Renal pelvis (tissue), 12 donors: Measurements from ENCODE around the gene MRPS34. TPM values are rescaled to one million over a fixed set of nuclear protein-coding genes. Genes with fewer than 3 reads are reported as not detected.

Experiments used
- DNase-seq: peaks from one replicate; pipeline ENCODE4 v3.0.0-alpha.2; 2013
- long read RNA-seq, 16 experiments: transcript quantifications; one replicate each; lab custom pipeline, GENCODE V29; 2026
- polyA plus RNA-seq, 3 donors: library from polyadenylated mRNA; unstranded; fragments of 120-200 nt; gene quantifications; one replicate each; pipeline ENCODE4 v1.2.1, GENCODE V29; 2013; ENCODE audit not compliant: insufficient read length in 3 of 3

Gene MRPS34
- 10 to 100 TPM; 71.9 to 98.1 (median 83.5) TPM for polyA plus RNA-seq
- long read RNA-seq, donor 1, transcript MRPS34-202 (3 exons, 1,024 nt) = major isoform, 63 of 66 reads
- long read RNA-seq, donor 1, partial matches to known transcripts = 0 of 66 reads
- long read RNA-seq, donor 1, other reads (novel, unspliced or antisense) = 0 of 66 reads
- long read RNA-seq, donor 2, transcript MRPS34-202 (3 exons, 1,024 nt) = major isoform, 63 of 80 reads
- long read RNA-seq, donor 2, partial matches to known transcripts = 0 of 80 reads
- long read RNA-seq, donor 2, other reads (novel, unspliced or antisense) = 12 of 80 reads
- long read RNA-seq, donor 3, transcript MRPS34-201 (3 exons, 1,040 nt) = minor isoform, 5 of 111 reads
- long read RNA-seq, donor 3, transcript MRPS34-202 (3 exons, 1,024 nt) = major isoform, 75 of 111 reads
- long read RNA-seq, donor 3, partial matches to known transcripts = 27 of 111 reads
- long read RNA-seq, donor 3, other reads (novel, unspliced or antisense) = 0 of 111 reads
- long read RNA-seq, donor 4, transcript MRPS34-201 (3 exons, 1,040 nt) = minor isoform, 5 of 89 reads
- long read RNA-seq, donor 4, transcript MRPS34-202 (3 exons, 1,024 nt) = major isoform, 80 of 89 reads
- long read RNA-seq, donor 4, partial matches to known transcripts = 0 of 89 reads
- long read RNA-seq, donor 4, other reads (novel, unspliced or antisense) = 0 of 89 reads
- long read RNA-seq, donor 5, transcript MRPS34-202 (3 exons, 1,024 nt) = major isoform, 29 of 42 reads
- long read RNA-seq, donor 5, partial matches to known transcripts = 0 of 42 reads
- long read RNA-seq, donor 5, other reads (novel, unspliced or antisense) = 8 of 42 reads
- long read RNA-seq, donor 6, transcript MRPS34-202 (3 exons, 1,024 nt) = major isoform, 58 of 79 reads
- long read RNA-seq, donor 6, partial matches to known transcripts = 19 of 79 reads
- long read RNA-seq, donor 6, other reads (novel, unspliced or antisense) = 0 of 79 reads
- long read RNA-seq, donor 7, transcript MRPS34-201 (3 exons, 1,040 nt) = minor isoform, 6 of 95 reads
- long read RNA-seq, donor 7, transcript MRPS34-202 (3 exons, 1,024 nt) = major isoform, 80 of 95 reads
- long read RNA-seq, donor 7, transcript MRPS34-203 (2 exons, 713 nt) = minor isoform, 9 of 95 reads
- long read RNA-seq, donor 7, partial matches to known transcripts = 0 of 95 reads
- long read RNA-seq, donor 7, other reads (novel, unspliced or antisense) = 0 of 95 reads
- long read RNA-seq, donor 8, transcript MRPS34-202 (3 exons, 1,024 nt) = major isoform, 23 of 27 reads
- long read RNA-seq, donor 8, partial matches to known transcripts = 0 of 27 reads
- long read RNA-seq, donor 8, other reads (novel, unspliced or antisense) = 0 of 27 reads
- long read RNA-seq, donor 9, transcript MRPS34-201 (3 exons, 1,040 nt) = minor isoform, 6 of 93 reads
- long read RNA-seq, donor 9, transcript MRPS34-202 (3 exons, 1,024 nt) = major isoform, 86 of 93 reads
- long read RNA-seq, donor 9, partial matches to known transcripts = 0 of 93 reads
- long read RNA-seq, donor 9, other reads (novel, unspliced or antisense) = 0 of 93 reads
- long read RNA-seq, donor 10, transcript MRPS34-202 (3 exons, 1,024 nt) = major isoform, 53 of 62 reads
- long read RNA-seq, donor 10, partial matches to known transcripts = 0 of 62 reads
- long read RNA-seq, donor 10, other reads (novel, unspliced or antisense) = 6 of 62 reads
- long read RNA-seq, donor 11, transcript MRPS34-202 (3 exons, 1,024 nt) = major isoform, 35 of 40 reads
- long read RNA-seq, donor 11, partial matches to known transcripts = 0 of 40 reads
- long read RNA-seq, donor 11, other reads (novel, unspliced or antisense) = 0 of 40 reads
- long read RNA-seq, donor 12, transcript MRPS34-201 (3 exons, 1,040 nt) = minor isoform, 6 of 97 reads
- long read RNA-seq, donor 12, transcript MRPS34-202 (3 exons, 1,024 nt) = major isoform, 90 of 97 reads
- long read RNA-seq, donor 12, partial matches to known transcripts = 0 of 97 reads
- long read RNA-seq, donor 12, other reads (novel, unspliced or antisense) = 0 of 97 reads
- long read RNA-seq, donor 13, transcript MRPS34-202 (3 exons, 1,024 nt) = major isoform, 39 of 46 reads
- long read RNA-seq, donor 13, transcript MRPS34-201 (3 exons, 1,040 nt) = minor isoform, 5 of 46 reads
- long read RNA-seq, donor 13, partial matches to known transcripts = 0 of 46 reads
- long read RNA-seq, donor 13, other reads (novel, unspliced or antisense) = 0 of 46 reads
- long read RNA-seq, donor 14 = 0 reads
- long read RNA-seq, donor 15 = 0 reads
- long read RNA-seq, donor 16, transcript MRPS34-202 (3 exons, 1,024 nt) = major isoform, 83 of 135 reads
- long read RNA-seq, donor 16, transcript MRPS34-201 (3 exons, 1,040 nt) = minor isoform, 6 of 135 reads
- long read RNA-seq, donor 16, transcript MRPS34-203 (2 exons, 713 nt) = minor isoform, 6 of 135 reads
- long read RNA-seq, donor 16, partial matches to known transcripts = 33 of 135 reads
- long read RNA-seq, donor 16, other reads (novel, unspliced or antisense) = 7 of 135 reads

- DNase-seq = peak; percentile 87
Observed at GRCh38 chr16:1772908-1773702, at the start of gene MRPS34. MRPS34 (minus strand) TSS chr16:1773134; CDS start chr16:1773119, 15 bp downstream.

GRCh38 chr16:1821861-1822611 is 49.1 kb upstream of the MRPS34 start:
- DNase-seq = no peak

- no peak for DNase-seq
Observed at GRCh38 chr16:1820946-1821290, 48.0 kb upstream of the MRPS34 start.

GRCh38 chr16:1820096-1820945 is 47.4 kb upstream of the MRPS34 start:
- DNase-seq = no peak

- DNase-seq = no peak
Observed at GRCh38 chr16:1819611-1820010, 46.7 kb upstream of the MRPS34 start.

- DNase-seq = no peak
Observed at GRCh38 chr16:1818873-1819525, 46.1 kb upstream of the MRPS34 start.

- DNase-seq = no peak
Observed at GRCh38 chr16:1818204-1818872, 45.4 kb upstream of the MRPS34 start.

GRCh38 chr16:1817716-1818115 is 44.8 kb upstream of the MRPS34 start:
- DNase-seq = no peak

GRCh38 chr16:1817276-1817589 is 44.3 kb upstream of the MRPS34 start:
- DNase-seq = no peak

- no peak for DNase-seq
Observed at GRCh38 chr16:1816396-1817275, 43.7 kb upstream of the MRPS34 start.

- no peak for DNase-seq
Observed at GRCh38 chr16:1815461-1815860, 42.5 kb upstream of the MRPS34 start.

- peak; percentile 69 for DNase-seq
Observed at GRCh38 chr16:1812732-1813163, 39.8 kb upstream of the MRPS34 start.

- no peak for DNase-seq
Observed at GRCh38 chr16:1810536-1810935, 37.6 kb upstream of the MRPS34 start.

GRCh38 chr16:1810106-1810505 is 37.2 kb upstream of the MRPS34 start:
- no peak for DNase-seq
